GM21619 (cell line): ENCODE data around the gene BCAR3.
"Not testable (repeated sequence)": the region's sequence is repeated elsewhere in the genome, so short reads cannot be mapped to it uniquely, and the experiment has no call there.

Experiments used
- ATAC-seq: cut with Tn5 transposase; IDR thresholded peaks from one replicate; pipeline ENCODE4 v1.9.1; 2021; ENCODE audit not compliant: unreplicated experiment

The BCAR3 gene

GRCh38 chr1:93690341-93690740, 8.7 kb upstream of the BCAR3 start:
- ATAC-seq = no peak

- no peak for ATAC-seq
These were observed 8.0 kb upstream of the BCAR3 start for GRCh38 chr1:93689521-93690223.

GRCh38 chr1:93687542-93687941, 5.9 kb upstream of the BCAR3 start:
- no peak for ATAC-seq

- no peak for ATAC-seq
These were observed 5.0 kb upstream of the BCAR3 start for GRCh38 chr1:93686504-93687250.

- ATAC-seq = no peak
These were observed 4.3 kb upstream of the BCAR3 start for GRCh38 chr1:93685918-93686317.

- ATAC-seq = no peak
These were observed 1.6 kb upstream of the BCAR3 start for GRCh38 chr1:93683234-93683633.

- ATAC-seq = no peak
These were observed 364 bp upstream of the BCAR3 start for GRCh38 chr1:93681989-93682412.

GRCh38 chr1:93680420-93681100, 1.1 kb downstream of the BCAR3 start:
- peak; percentile 75 for ATAC-seq

- no peak for ATAC-seq
These were observed 1.6 kb downstream of the BCAR3 start for GRCh38 chr1:93680076-93680419.

- no peak for ATAC-seq
These were observed 2.1 kb downstream of the BCAR3 start for GRCh38 chr1:93679546-93679945.

- no peak for ATAC-seq
These were observed 2.6 kb downstream of the BCAR3 start for GRCh38 chr1:93678946-93679480.

- no peak for ATAC-seq
These were observed 3.1 kb downstream of the BCAR3 start for GRCh38 chr1:93678491-93678890.

GRCh38 chr1:93677729-93678128, 3.9 kb downstream of the BCAR3 start:
- ATAC-seq = no peak

GRCh38 chr1:93676427-93676826, 5.2 kb downstream of the BCAR3 start:
- no peak for ATAC-seq

- ATAC-seq = no peak
These were observed 5.7 kb downstream of the BCAR3 start for GRCh38 chr1:93675931-93676330.

- no peak for ATAC-seq
These were observed 6.4 kb downstream of the BCAR3 start for GRCh38 chr1:93675271-93675670.

- ATAC-seq = not testable (repeated sequence)
These were observed 7.6 kb downstream of the BCAR3 start for GRCh38 chr1:93674071-93674470.

- ATAC-seq = no peak
These were observed 8.3 kb downstream of the BCAR3 start for GRCh38 chr1:93673163-93673829.

GRCh38 chr1:93672477-93673162, 9.0 kb downstream of the BCAR3 start:
- ATAC-seq = no peak

- no peak for ATAC-seq
These were observed 9.6 kb downstream of the BCAR3 start for GRCh38 chr1:93672069-93672468.
